Urinary bladder (tissue), 4 donors: ENCODE data around the gene SLC35D1. TPM values are rescaled to one million over a fixed set of nuclear protein-coding genes. Genes with fewer than 3 reads are reported as not detected.

Source experiments
- DNase-seq: peaks from one replicate; pipeline ENCODE4 v3.0.0-alpha.2; 2015; ENCODE audit errors: extremely low spot score
- H3K27ac ChIP-seq: one replicate; pipeline ENCODE4 v1.5.1; 2013; ENCODE audit warnings: low read depth, mild to moderate bottlenecking, moderate library complexity
- H3K36me3 ChIP-seq: one replicate; pipeline ENCODE4 v1.6.1; 2013; ENCODE audit warnings: mild to moderate bottlenecking, moderate library complexity; ENCODE audit not compliant: insufficient read depth
- H3K4me1 ChIP-seq: one replicate; pipeline ENCODE4 v1.6.1; 2013; ENCODE audit warnings: mild to moderate bottlenecking, moderate library complexity; ENCODE audit not compliant: insufficient read depth
- H3K4me3 ChIP-seq: one replicate; pipeline ENCODE4 v1.5.1; 2013; ENCODE audit warnings: low read depth, low read length
- WGBS: extraction: QIAGEN DNeasy Blood & Tissue Kit; methylation state at CpG from one replicate; pipeline ENCODE4 v1.1.7; 2013; 5-methylcytosine and 5-hydroxymethylcytosine counted together
- polyA plus RNA-seq: library from polyadenylated mRNA; stranded (reverse); fragments of 200-250 nt; gene quantifications from one replicate; pipeline ENCODE4 v1.2.3, GENCODE V29; 2013
- small RNA-seq: library from RNA; depleted of rRNA; stranded (forward); fragments of <200 nt; gene quantifications from one replicate; pipeline ENCODE3, GENCODE V24; 2014
- total RNA-seq: library from RNA; depleted of rRNA; stranded (reverse); fragments of >200 nt; gene quantifications from one replicate; pipeline ENCODE4 v1.2.3, GENCODE V29; 2014
- donor health status: healthy with polysubstance abuse.
- donor health status: healthy.

SLC35D1 gene
- total and polyA plus RNA-seq, 2 donors: 6.0 to 20.3 TPM

- peaks cover 7% of the 10 kb centered on the region for H3K36me3 ChIP-seq
These were observed 102.4 kb downstream of the SLC35D1 start for GRCh38 chr1:66951513-66951912.

More at GRCh38 chr1:66951513-66951912, 102.4 kb downstream of the SLC35D1 start:
- Histone ChIP-seq H3K4me3 (no peak overlapping the region), H3K27ac (no peak overlapping the region), H3K4me1 (no peaks in the 10 kb centered on the region)
- DNase-seq: no peak
- WGBS: 92% methylated on average over 6 of the region's 6 CpGs

Small RNA genes within 50 kb of the gene (small RNA-seq; reads per million reads assigned to genes)
- gene RF00322: not detected

Other genes with a start within 250 kb of the SLC35D1 start
- 43.6 TPM for gene DNAI4, start 129.3 kb downstream of the SLC35D1 start, total RNA-seq
- 1.7 TPM for gene DNAI4, start 129.3 kb downstream of the SLC35D1 start, polyA plus RNA-seq
- 59.1 TPM for gene MIER1, start 129.2 kb downstream of the SLC35D1 start, total RNA-seq
- gene MIER1, start 129.2 kb downstream of the SLC35D1 start, polyA plus RNA-seq: 19.3 TPM
- gene C1orf141, start 80.8 kb upstream of the SLC35D1 start, total RNA-seq: not detected
- not detected for gene C1orf141, start 80.8 kb upstream of the SLC35D1 start, polyA plus RNA-seq
- gene IL23R, start 112.3 kb upstream of the SLC35D1 start, total RNA-seq: 0.48 TPM
- gene IL23R, start 112.3 kb upstream of the SLC35D1 start, polyA plus RNA-seq: not detected